ENCODE data around the gene IVD. TPM values are rescaled to one million over a fixed set of nuclear protein-coding genes. Genes with fewer than 3 reads are reported as not detected.

Gene IVD
- 17.9 and 23.4 TPM in 2 replicates for total RNA-seq (2014; rRNA removed; shearing (Covaris generic))

DNA sequence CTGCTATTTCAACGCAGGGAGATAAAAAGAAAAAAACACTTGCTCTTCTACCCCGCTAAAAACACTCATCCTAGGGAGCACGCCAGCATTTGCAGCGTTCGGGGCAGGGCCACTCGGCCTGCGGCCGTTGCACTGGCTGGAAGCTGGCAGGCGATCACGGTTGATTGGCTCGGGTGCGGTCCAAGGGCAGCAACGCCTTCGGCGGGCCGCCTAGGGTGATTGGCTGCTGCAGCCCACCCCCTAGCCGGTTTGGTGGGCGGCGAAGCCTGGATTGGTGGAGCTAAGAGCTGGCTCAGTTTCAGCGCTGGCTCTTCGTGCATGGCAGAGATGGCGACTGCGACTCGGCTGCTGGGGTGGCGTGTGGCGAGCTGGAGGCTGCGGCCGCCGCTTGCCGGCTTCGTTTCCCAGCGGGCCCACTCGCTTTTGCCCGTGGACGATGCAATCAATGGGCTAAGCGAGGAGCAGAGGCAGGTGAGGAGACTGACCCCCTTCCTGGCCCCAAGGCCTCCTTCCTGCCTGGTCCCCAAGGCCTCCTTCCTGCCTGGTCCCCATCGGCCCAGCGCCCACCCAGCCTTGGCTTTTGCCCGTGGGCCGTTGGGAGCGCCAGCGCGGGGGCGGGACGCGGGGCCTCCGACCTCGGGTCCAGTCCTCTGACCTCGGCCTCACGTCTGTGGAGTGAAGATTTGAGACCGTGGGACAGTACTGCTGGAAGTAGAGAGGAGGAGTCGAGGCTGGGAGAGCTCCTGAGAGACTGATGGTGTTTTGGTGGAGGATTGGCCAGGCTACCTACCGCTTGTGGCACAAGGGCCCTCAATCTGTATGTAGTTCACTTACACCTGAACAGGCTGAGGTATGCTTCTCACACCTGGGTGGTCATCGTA lies at the start of gene IVD:
TSS of gene IVD (plus strand) at position 295 of the 881 bp plus-strand sequence. CDS start at position 328, 33 bp downstream.
- DNase-seq (ENCODE audit: low read depth) = peak; percentile 98

DNA sequence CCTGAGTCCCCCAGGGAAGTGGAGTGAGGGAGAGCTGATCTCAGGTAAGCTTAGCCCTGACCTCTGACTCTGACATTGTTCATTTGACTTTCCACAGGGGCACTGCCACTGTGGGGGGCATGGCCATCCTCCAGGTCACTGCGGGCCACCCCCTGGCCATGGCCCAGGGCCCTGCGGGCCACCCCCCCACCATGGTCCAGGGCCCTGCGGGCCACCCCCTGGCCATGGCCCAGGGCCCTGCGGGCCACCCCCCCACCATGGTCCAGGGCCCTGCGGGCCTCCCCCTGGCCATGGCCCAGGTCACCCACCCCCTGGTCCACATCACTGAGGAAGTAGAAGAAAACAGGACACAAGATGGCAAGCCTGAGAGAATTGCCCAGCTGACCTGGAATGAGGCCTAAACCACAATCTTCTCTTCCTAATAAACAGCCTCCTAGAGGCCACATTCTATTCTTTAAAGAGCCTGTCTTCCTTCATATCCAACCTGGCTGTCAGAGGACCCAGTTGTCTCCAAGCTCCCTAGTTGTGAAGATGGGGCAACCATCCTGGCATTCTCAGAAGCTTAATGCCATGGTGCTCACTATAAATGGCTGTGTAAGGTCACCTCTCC lies 49.5 kb upstream of the IVD start:
- no peak for DNase-seq (ENCODE audit: low read depth)

DNA sequence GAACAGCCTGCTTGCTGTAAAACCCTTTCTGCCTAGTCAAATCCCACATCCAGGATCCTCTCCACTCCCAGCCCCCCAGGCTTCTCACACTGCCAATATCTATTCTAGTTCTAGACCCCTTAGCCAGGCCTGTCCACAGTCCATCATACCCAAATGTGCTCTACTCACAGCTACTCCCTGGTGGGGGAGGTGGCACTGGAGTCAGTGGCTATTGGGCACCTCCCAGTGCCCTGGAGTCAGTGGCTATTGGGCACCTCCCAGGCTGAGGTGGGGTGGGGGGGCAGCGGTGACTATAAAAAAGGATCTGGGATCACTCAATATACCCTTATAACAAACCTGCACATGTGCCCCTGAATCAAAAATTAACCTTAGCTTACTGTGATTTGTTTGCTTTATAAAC lies 48.3 kb upstream of the IVD start:
- DNase-seq (ENCODE audit: low read depth) = no peak

DNA sequence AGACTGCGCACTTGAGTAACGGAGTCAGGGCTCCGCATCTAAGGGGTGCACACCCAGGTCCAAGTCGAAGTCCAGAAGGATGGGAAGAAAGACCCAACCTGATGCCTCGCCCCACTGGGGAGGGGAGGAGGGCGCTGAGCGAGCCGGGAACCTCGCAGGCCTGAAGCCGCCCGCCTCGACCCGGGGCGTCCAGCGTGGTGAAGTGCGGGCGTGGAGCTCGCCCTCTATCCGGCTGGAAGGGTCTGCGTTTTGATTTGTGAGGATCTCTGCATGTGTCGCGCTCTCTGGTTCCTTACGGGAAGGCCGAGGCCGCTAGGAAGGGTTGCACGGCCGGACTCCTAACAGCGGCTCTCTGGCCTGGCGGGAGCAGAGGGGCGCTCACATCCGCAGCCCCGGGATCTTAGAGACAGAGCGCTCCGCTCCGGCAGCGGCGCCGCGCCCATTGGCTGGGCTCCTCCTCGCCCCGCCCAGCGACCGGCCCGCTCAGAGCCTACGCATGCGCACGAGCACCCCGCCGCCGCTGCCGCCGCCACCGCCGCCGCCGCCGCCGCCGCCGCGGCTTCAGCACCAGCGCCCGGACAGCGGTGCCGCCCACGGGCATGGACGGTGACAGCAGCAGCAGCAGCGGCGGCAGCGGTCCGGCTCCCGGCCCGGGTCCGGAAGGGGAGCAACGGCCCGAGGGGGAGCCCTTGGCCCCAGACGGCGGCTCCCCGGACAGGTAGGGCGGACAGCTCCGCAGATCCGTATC lies 47.7 kb upstream of the IVD start, which contains the start of gene DISP2:
TSS of gene DISP2 (plus strand) at position 497 of the 748 bp plus-strand sequence. CDS start at position 600, 103 bp downstream.
- DNase-seq (ENCODE audit: low read depth) = peak; percentile 92

DNA sequence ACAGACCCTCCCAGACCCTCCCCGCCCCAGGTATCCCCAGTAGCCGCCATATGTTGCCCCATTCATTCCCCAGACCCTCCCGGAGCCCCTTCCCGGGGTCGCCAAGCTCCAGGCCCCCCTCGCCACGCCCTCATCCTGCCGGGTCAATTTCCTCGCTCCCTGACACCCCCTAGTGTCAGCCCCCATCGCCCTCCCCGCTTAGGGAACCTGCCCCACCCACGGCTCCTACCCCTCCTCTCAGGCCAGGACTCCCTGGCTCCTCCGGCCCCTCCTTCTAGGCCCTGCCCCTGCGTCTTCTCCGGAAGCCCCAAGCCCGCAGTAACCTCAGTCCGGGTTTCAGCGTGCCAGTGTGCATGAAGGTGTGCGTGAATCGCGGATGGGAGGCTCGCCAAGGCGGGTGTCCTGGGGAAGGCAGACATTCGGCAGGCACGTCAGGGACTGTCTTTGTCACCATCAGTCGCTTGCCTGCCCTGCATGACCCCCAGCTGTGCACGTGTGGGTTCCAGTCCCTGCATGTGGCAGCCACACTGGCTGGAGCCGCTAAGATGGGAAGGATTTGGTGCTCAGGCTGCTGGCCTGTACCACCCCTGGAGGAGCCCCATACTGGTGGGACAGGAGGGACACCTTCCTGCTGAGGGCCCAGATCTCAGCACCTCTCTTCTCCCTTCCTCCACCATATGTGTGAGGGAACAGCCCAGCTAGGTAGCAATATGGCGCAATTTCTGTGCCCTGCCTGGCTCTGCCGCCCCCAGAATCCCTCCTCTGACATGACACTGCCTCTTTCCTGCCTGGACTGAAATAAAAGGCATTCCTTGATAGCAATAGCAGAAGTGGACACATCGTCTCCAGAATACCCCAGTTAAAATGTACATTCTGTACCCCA lies 46.9 kb upstream of the IVD start:
- peak; percentile 49 for DNase-seq (ENCODE audit: low read depth)

DNA sequence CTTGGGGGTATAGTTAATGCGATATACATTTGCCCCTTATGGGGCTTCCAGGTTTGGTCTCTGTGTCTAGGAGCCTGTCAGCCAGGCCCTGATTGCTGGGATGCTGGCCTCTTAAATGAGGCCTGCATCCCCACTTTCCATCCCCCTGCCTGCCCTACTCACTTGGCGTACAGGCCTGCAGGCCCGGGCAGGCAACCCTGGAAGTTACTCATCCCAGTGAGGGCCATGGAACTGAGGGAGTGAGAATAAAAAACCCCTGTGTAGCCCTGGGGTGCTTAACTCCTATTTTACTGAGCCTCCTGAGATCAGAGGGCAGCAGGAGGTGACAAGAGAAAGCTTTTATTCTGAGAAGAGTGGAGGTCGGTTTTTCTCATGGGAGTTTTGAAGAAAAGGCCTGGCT lies 45.6 kb upstream of the IVD start:
- no peak for DNase-seq (ENCODE audit: low read depth)

DNA sequence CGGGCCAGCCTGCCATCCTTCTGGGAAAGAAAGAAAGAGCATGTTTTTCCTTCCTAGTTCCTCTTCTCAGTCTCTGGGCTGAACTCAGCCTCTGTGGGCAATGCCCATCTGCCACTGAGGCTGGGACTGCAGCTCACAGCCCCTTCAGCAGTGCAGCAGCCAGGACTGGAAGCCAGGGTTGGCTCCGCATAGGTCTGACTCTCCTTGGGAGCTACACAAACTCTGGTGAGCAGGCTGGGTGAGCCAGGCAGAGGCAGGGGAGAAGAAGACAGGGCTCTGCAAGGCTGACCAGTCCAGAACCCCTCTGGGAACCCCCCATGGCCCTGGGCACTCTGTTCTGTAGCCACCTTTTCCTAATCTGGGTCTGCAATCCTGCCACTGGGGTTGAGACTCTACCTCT lies 44.0 kb upstream of the IVD start:
- DNase-seq (ENCODE audit: low read depth) = no peak

DNA sequence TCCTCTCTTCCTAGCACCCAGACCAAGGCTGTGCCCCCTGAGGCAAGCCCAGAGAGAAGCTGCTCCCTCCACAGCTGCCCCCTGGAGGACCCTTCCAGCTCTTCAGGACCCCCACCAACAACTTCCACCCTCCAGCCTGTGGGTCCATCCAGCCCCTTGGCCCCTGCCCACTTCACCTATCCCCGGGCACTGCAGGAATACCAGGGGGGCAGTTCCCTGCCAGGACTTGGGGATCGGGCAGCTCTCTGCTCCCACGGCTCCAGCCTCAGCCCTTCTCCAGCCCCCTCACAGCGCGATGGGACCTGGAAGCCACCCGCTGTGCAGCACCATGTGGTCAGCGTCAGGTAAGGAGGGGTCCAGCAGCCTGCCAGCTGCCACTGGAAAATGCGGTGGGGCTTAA lies 42.0 kb upstream of the IVD start:
- DNase-seq (ENCODE audit: low read depth) = no peak

DNA sequence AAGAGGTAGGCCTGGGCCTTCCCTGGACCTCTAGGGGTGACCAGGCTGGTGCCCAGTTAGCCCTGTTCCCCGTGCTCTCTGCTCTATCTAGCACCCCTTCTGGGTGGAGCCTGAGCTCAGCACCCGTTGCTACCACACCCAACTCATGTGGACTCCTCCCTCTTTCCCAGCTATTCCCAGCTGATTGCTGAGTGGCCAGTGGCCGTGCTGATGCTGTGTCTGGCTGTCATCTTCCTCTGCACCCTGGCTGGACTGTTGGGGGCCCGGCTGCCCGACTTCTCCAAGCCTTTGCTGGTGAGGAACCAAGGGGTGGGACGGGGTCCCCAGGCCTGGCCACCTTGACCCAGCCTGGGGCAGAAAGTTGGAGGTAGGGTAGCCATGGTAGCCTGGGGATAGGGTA lies 41.3 kb upstream of the IVD start:
- DNase-seq (ENCODE audit: low read depth) = no peak

DNA sequence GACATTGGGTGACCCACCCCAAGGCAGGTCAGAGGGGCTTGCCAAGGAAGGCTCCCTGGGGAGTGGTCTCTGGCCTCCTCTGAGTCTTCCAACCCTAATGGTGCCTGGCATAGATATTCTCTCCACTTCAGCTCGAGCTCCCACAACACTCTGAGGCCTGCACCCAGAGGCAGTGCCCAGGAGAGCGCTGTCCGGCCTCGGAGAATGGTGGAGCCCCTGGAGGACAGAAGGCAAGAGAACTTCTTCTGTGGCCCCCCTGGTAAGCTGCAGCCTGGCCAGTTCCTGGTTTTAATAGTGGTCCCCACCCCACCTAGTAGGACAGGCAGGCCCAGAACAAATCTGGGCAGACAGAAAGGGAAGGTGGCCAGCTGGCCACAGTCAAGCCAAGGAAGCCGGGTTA lies 40.6 kb upstream of the IVD start:
- DNase-seq (ENCODE audit: low read depth) = no peak

DNA sequence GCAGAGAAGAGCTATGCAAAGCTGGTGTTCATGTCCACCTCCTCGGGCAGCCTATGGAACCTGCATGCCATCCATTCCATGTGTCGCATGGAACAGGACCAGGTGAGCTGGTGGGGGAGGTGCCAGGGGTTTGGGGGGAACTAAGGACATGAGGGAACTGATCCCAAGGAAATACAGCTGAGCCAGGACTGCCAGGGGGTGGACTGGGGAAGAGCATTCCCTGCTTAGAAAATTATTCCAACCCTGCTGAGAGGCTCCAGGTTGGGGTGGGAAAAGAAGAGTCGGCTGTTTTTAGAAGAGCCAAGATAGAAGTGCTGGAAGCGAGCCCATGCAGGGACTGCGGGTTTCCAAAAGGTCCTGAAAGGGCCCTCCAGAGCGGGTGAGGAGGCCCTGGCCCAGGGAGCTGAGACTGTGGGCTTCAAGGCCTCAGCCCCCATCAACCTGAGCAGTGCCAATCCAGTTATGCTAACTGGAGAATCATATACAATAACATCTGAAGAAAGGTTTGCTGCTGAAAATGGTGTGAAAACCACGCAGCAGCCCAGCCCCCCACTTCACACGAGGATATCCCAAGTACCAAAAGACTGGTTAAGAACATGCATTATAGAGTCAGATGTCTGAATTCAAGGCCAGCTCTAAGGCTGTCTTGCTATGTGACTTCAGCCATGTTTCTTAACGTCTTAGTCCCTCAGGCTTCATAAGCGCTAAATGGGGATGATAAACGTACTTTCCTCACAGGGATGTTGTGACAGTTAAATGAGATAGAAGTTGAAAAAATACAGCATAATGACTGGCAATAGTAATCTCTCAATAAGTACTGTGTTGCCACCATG lies 39.8 kb upstream of the IVD start:
- DNase-seq (ENCODE audit: low read depth) = no peak

DNA sequence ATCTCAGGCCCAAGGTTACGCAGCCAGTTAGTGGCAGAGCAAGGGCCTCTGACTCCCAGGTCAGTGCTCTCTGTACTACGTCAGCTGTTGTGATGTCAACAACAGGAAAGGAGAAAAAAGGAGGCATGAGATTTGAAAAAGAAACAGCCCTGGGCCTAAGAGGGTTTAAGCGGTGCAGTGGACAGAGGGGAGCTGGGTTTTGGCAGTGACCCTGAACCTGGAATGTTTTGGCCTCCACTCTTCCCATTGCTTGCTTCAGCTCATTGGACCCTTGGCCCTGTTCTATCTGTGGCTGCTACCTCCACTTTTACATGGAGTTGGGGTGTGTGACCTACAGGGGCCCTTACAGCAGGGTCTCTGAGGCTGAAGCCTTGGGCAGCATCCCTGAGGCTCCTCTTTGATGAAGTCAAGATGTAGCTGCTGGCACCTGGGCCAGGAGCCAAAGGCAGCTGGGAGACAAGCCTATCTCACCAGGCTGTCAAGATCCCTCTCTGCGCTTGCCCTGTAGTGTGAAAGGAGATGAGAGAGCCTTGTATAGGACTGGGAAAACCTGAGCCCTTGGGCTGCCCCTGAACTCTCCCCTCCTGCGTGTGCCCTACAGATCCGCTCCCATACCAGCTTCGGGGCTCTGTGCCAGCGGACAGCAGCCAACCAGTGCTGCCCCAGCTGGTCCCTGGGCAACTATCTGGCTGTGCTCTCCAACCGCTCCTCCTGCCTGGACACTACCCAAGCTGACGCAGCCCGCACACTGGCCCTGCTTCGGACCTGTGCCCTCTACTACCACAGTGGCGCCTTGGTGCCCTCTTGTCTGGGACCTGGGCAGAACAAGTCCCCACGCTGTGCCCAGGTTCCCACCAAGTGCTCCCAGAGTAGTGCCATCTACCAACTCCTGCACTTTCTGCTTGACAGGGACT lies 38.9 kb upstream of the IVD start:
- no peak for DNase-seq (ENCODE audit: low read depth)

DNA sequence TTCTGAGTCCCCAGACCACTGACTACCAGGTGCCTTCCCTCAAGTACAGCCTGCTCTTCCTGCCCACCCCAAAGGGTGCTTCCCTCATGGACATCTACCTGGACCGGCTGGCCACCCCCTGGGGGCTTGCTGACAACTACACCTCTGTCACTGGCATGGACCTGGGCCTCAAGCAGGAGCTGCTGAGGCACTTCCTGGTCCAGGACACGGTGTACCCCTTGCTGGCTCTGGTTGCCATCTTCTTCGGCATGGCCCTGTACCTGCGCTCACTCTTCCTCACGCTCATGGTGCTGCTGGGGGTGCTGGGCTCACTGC lies 38.3 kb upstream of the IVD start:
- no peak for DNase-seq (ENCODE audit: low read depth)

DNA sequence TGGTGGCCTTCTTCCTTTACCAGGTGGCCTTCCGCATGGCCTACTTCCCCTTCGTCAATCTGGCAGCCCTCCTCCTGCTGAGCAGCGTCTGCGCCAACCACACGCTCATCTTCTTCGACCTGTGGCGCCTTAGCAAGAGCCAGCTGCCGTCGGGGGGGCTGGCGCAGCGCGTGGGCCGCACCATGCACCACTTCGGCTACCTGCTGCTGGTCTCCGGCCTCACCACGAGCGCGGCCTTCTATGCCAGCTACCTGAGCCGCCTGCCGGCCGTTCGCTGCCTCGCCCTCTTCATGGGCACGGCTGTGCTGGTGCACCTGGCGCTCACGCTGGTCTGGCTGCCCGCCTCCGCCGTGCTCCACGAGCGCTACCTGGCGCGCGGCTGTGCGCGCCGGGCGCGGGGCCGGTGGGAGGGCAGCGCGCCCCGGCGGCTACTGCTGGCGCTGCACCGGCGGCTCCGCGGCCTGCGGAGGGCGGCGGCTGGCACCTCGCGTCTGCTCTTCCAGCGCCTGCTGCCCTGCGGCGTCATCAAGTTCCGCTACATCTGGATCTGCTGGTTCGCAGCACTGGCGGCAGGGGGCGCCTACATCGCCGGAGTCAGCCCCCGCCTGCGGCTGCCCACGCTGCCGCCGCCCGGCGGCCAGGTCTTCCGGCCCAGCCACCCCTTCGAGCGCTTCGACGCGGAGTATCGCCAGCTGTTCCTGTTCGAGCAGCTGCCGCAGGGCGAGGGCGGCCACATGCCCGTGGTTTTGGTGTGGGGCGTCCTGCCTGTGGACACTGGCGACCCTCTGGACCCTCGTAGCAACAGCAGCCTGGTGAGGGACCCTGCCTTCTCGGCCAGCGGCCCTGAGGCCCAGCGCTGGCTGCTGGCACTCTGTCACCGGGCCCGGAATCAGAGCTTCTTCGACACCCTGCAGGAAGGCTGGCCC lies 37.6 kb upstream of the IVD start:
- peak; percentile 93 for DNase-seq (ENCODE audit: low read depth)

DNA sequence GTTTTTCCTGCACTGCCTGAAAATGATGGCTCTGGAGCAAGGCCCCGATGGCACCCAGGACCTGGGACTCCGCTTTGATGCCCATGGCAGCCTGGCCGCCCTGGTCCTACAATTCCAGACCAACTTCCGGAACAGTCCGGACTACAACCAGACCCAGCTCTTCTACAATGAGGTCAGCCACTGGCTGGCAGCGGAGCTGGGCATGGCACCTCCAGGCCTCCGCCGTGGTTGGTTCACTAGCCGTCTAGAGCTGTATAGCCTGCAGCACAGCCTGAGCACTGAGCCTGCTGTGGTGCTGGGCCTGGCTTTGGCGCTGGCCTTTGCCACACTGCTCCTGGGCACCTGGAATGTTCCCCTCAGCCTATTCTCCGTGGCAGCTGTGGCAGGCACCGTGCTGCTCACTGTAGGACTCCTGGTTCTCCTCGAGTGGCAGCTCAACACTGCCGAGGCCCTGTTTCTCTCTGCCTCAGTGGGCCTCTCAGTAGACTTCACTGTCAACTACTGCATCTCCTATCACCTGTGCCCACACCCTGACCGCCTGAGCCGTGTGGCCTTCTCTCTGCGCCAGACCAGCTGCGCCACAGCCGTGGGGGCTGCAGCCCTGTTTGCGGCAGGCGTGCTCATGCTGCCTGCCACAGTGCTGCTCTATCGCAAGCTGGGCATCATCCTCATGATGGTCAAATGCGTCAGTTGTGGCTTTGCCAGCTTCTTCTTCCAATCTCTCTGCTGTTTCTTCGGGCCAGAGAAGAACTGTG lies 36.7 kb upstream of the IVD start:
- DNase-seq (ENCODE audit: low read depth) = no peak

DNA sequence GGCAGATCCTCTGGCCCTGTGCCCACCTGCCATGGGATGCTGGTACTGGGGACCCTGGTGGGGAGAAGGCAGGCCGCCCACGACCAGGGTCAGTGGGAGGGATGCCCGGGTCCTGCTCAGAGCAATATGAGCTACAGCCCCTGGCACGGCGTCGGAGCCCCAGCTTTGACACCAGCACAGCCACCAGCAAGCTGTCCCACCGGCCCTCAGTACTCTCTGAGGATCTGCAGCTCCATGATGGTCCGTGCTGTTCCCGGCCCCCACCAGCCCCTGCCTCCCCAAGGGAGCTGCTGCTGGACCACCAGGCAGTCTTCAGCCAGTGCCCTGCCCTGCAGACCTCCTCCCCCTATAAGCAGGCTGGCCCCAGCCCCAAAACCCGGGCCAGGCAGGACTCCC lies 36.1 kb upstream of the IVD start:
- DNase-seq (ENCODE audit: low read depth) = no peak

DNA sequence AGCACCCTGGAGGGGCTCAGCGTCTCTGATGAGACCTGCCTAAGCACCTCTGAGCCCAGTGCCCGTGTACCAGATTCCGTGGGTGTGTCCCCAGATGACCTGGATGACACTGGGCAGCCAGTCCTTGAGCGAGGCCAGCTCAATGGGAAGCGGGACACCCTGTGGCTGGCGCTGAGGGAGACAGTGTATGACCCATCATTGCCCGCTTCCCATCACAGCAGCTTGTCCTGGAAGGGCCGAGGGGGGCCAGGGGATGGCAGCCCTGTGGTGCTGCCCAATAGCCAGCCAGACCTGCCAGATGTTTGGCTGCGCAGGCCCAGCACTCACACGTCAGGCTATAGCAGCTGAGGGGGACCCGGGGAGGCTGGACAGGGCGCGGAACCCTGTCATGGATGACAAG lies 35.6 kb upstream of the IVD start:
- no peak for DNase-seq (ENCODE audit: low read depth)

DNA sequence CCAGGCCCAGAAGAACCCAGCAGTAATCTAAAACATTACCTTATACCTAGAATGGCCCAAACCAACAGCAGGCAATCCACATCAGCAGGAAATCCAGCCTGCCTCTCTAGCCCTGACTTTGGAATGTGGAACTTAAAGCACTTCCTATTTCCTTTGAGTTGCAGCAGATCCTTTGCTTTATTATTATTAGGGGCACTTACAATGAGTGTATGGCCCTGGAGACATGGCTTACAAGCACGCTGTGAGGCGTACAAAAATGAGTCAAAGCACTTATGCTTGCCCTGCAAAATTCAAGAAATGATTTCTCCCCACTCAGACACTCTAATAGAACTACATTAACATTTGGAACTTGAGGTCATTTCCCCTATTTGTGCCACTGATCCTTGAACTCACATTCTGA lies 32.6 kb upstream of the IVD start:
- no peak for DNase-seq (ENCODE audit: low read depth)
